Transverse colon (tissue), 4 donors: ENCODE results near the gene ADGRG3.

ENCODE experiments used
- CTCF ChIP-seq, 5 experiments: fragments of 200-600 bp in 3 of 5; fragments of 450-650 bp in 2 of 5; sonication (generic) in 3 of 5; IDR thresholded peaks; 1 replicate in 2 of 5; 2 replicates in 3 of 5; pipeline ENCODE4 v1.5.1; 2016 to 2017; ENCODE audit warnings: antibody characterized with exemption in 5 of 5, inconsistent platforms in 3 of 5, mild to moderate bottlenecking in 2 of 5, moderate library complexity in 1 of 5
- POLR2AphosphoS5 ChIP-seq, 3 donors: sonication (generic); formaldehyde crosslinking; IDR thresholded peaks; one replicate each; pipeline ENCODE4 v1.6.1; 2016; ENCODE audit warnings: antibody characterized with exemption in 3 of 3

DNA sequence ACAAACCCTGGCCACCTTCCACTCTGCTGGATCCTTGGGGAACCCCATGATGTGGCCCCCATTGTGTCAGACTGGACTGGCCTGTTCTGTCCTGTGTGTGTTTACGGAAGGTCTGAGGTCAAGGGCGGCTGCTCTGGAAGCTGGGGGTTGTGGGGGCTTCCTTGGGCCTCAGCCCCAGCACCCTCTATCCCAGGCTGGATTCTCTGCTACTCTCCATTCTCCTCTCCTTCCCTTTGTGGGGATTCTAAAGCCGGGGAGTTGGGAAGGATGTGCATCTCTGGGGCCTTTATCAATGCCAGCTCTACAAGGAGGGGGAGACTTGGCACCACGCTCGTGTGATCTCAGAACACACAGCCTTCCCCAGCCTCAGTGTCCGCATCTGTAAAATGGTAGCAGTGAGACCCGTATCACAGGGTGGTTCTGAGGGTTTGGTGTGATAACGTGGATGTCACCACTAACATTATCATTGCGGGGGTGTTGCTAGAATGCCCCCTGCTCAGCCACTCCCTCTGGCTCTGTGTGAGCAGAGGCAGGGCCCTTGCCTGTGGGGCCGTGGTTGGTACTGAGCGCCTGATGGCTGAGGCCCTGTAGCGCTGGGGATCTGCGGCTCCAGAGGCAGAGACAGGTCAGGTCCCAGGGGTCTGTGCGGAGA, 21.6 kb upstream of the ADGRG3 start:
- TF ChIP-seq CTCF (IDR thresholded peaks at IDR 0.05) (no peak), POLR2AphosphoS5 (IDR thresholded peaks at IDR 0.05) (no peak)
